ENCODE data around the gene NFYC. TPM values are rescaled to one million over a fixed set of nuclear protein-coding genes. Genes with fewer than 3 reads are reported as not detected.
A peak's percentile ranks its signal among the peaks of the same experiment; 100 is the strongest.

Gene NFYC
- total and polyA plus RNA-seq, 2 experiments from 2014 or later = 36.2 to 42.7 TPM

DNA sequence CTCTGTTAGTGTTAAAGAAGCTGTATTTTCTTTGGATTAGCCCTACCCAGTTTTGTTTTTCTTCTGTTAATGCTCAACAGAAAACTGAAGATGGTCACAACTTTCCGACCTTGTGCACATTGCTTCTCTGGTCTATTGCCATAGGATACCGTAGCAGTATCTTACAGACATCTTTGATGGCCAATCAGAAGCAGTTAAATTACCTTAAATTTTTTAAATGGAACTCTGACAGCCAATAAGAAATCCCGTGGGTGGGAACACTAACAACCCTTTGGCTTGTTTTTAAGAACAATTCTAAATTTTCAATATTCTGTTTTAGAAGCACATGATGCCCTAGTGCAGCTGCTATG is 17.2 kb downstream of the NFYC start:
- Histone ChIP-seq H3K36me3 (ENCODE audit: insufficient read depth) (no peaks in the 10 kb centered on the region), H4K20me1 (replicated peaks; ENCODE audit: insufficient read depth) (no peaks in the 10 kb centered on the region), H2AFZ (no peak overlapping the region), H3F3A (replicated peaks; ENCODE audit: low read depth) (no peaks in the 10 kb centered on the region), H3K4me2 (peak overlapping the region; percentile 68), H3K4me3 (peak overlapping the region; percentile 50), H3K27me3 (ENCODE audit: insufficient read depth) (no peaks in the 10 kb centered on the region), H3K4me1 (ENCODE audit: insufficient read depth) (peaks cover 35% of the 10 kb centered on the region), H3K79me2 (replicated peaks; ENCODE audit: insufficient read depth) (peaks cover 92% of the 10 kb centered on the region), H3K9me2 (ENCODE audit: insufficient read depth) (no peaks in the 10 kb centered on the region), H3K27ac (ENCODE audit: low read depth) (peak overlapping the region; percentile 30)
- H3K4me1 Mint-ChIP-seq = peaks cover 48% of the 10 kb centered on the region
- H3K9me3 Mint-ChIP-seq = no peaks in the 10 kb centered on the region
- peaks cover 10% of the 10 kb centered on the region; the same call in 2 of the 3 replicates for H3K36me3 Mint-ChIP-seq (ENCODE audit: low read depth)
- H3K27me3 Mint-ChIP-seq (ENCODE audit: insufficient read depth, low read depth, poor library complexity) = peaks cover 4% of the 10 kb centered on the region
- peak overlapping the region; percentile 99 for H3K27ac Mint-ChIP-seq
- DNase-seq (ENCODE audit: low spot score) = peak; percentile 95
- ATAC-seq = peak; percentile 86
- peak overlapping the region; percentile 96 for H3K4me3 Mint-ChIP-seq
- TF ChIP-seq EZH2phosphoT487 (IDR thresholded peaks at IDR 0.05; ENCODE audit: unreplicated experiment) (no peak), ZNF114 (CRISPR knock-in tag; IDR thresholded peaks at IDR 0.05) (no peak), EZH2 (IDR thresholded peaks at IDR 0.05; ENCODE audit: low read depth, unreplicated experiment) (no peak), POLR2AphosphoS5 (IDR thresholded peaks at IDR 0.05; ENCODE audit: low read depth) (no peak; the same call in 1 of the 2 replicates), CREB1 (CRISPR knock-in tag; IDR thresholded peaks at IDR 0.05; ENCODE audit: low read depth) (no peak), ZNF331 (CRISPR knock-in tag; IDR thresholded peaks at IDR 0.05; ENCODE audit: low read depth) (no peak)
- TF ChIP-seq, protein P1, sequence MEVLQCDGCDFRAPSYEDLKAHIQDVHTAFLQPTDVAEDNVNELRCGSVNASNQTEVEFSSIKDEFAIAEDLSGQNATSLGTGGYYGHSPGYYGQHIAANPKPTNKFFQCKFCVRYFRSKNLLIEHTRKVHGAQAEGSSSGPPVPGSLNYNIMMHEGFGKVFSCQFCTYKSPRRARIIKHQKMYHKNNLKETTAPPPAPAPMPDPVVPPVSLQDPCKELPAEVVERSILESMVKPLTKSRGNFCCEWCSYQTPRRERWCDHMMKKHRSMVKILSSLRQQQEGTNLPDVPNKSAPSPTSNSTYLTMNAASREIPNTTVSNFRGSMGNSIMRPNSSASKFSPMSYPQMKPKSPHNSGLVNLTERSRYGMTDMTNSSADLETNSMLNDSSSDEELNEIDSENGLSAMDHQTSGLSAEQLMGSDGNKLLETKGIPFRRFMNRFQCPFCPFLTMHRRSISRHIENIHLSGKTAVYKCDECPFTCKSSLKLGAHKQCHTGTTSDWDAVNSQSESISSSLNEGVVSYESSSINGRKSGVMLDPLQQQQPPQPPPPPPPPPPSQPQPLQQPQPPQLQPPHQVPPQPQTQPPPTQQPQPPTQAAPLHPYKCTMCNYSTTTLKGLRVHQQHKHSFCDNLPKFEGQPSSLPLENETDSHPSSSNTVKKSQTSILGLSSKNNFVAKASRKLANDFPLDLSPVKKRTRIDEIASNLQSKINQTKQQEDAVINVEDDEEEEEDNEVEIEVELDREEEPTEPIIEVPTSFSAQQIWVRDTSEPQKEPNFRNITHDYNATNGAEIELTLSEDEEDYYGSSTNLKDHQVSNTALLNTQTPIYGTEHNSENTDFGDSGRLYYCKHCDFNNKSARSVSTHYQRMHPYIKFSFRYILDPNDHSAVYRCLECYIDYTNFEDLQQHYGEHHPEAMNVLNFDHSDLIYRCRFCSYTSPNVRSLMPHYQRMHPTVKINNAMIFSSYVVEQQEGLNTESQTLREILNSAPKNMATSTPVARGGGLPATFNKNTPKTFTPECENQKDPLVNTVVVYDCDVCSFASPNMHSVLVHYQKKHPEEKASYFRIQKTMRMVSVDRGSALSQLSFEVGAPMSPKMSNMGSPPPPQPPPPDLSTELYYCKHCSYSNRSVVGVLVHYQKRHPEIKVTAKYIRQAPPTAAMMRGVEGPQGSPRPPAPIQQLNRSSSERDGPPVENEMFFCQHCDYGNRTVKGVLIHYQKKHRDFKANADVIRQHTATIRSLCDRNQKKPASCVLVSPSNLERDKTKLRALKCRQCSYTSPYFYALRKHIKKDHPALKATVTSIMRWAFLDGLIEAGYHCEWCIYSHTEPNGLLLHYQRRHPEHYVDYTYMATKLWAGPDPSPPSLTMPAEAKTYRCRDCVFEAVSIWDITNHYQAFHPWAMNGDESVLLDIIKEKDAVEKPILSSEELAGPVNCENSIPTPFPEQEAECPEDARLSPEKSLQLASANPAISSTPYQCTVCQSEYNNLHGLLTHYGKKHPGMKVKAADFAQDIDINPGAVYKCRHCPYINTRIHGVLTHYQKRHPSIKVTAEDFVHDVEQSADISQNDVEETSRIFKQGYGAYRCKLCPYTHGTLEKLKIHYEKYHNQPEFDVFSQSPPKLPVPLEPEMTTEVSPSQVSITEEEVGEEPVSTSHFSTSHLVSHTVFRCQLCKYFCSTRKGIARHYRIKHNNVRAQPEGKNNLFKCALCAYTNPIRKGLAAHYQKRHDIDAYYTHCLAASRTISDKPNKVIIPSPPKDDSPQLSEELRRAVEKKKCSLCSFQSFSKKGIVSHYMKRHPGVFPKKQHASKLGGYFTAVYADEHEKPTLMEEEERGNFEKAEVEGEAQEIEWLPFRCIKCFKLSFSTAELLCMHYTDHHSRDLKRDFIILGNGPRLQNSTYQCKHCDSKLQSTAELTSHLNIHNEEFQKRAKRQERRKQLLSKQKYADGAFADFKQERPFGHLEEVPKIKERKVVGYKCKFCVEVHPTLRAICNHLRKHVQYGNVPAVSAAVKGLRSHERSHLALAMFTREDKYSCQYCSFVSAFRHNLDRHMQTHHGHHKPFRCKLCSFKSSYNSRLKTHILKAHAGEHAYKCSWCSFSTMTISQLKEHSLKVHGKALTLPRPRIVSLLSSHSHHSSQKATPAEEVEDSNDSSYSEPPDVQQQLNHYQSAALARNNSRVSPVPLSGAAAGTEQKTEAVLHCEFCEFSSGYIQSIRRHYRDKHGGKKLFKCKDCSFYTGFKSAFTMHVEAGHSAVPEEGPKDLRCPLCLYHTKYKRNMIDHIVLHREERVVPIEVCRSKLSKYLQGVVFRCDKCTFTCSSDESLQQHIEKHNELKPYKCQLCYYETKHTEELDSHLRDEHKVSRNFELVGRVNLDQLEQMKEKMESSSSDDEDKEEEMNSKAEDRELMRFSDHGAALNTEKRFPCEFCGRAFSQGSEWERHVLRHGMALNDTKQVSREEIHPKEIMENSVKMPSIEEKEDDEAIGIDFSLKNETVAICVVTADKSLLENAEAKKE (CRISPR knock-in tag; IDR thresholded peaks at IDR 0.05) = no peak
- TF ChIP-seq, protein P2, sequence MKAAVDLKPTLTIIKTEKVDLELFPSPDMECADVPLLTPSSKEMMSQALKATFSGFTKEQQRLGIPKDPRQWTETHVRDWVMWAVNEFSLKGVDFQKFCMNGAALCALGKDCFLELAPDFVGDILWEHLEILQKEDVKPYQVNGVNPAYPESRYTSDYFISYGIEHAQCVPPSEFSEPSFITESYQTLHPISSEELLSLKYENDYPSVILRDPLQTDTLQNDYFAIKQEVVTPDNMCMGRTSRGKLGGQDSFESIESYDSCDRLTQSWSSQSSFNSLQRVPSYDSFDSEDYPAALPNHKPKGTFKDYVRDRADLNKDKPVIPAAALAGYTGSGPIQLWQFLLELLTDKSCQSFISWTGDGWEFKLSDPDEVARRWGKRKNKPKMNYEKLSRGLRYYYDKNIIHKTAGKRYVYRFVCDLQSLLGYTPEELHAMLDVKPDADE (IDR thresholded peaks at IDR 0.05) = no peak
- TF ChIP-seq, protein P3, sequence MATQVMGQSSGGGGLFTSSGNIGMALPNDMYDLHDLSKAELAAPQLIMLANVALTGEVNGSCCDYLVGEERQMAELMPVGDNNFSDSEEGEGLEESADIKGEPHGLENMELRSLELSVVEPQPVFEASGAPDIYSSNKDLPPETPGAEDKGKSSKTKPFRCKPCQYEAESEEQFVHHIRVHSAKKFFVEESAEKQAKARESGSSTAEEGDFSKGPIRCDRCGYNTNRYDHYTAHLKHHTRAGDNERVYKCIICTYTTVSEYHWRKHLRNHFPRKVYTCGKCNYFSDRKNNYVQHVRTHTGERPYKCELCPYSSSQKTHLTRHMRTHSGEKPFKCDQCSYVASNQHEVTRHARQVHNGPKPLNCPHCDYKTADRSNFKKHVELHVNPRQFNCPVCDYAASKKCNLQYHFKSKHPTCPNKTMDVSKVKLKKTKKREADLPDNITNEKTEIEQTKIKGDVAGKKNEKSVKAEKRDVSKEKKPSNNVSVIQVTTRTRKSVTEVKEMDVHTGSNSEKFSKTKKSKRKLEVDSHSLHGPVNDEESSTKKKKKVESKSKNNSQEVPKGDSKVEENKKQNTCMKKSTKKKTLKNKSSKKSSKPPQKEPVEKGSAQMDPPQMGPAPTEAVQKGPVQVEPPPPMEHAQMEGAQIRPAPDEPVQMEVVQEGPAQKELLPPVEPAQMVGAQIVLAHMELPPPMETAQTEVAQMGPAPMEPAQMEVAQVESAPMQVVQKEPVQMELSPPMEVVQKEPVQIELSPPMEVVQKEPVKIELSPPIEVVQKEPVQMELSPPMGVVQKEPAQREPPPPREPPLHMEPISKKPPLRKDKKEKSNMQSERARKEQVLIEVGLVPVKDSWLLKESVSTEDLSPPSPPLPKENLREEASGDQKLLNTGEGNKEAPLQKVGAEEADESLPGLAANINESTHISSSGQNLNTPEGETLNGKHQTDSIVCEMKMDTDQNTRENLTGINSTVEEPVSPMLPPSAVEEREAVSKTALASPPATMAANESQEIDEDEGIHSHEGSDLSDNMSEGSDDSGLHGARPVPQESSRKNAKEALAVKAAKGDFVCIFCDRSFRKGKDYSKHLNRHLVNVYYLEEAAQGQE (IDR thresholded peaks at IDR 0.05; ENCODE audit: unreplicated experiment) = no peak

Data from GM23338 (cell line).